ENCODE results near the gene EPYC. TPM values are rescaled to one million over a fixed set of nuclear protein-coding genes. Genes with fewer than 3 reads are reported as not detected.
"Not testable (repeated sequence)": the region's sequence is repeated elsewhere in the genome, so short reads cannot be mapped to it uniquely, and the experiment has no call there.

The EPYC gene
- total and polyA plus RNA-seq, 2 of the 4 experiments (the other 2 are of a cell fraction) = not detected

DNA sequence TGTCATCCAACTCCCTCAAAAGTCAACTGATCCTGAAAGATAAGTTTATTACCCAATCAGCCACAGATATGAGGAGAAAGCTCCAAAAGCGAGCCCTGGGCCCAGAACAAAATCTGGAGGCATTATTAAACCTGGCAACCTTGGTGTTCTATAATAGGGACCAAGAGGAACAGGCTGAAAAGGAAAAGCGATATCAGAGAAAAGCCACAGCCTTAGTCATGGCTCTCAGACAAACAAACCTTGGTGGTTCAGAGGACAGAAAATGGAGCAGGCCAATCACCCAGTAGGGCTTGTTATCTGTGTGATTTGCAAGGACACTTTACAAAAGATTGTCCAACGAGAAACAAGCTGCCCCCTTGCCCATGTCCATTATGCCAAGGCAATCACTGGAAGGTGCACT is 19.4 kb downstream of the EPYC start:
- H3K36me3 ChIP-seq (ENCODE audit: control insufficient read depth, insufficient read depth, low read length); H3K27ac ChIP-seq (ENCODE audit: insufficient read depth, low read length); DNase-seq; H3K79me1 ChIP-seq (ENCODE audit: low read depth in 1 of 2, low read length in 2 of 2); H3K9me1 ChIP-seq (ENCODE audit: insufficient read depth, low read length); BruUV-seq (replicated peaks); H2BK15ac ChIP-seq (ENCODE audit: low read depth, low read length); H2BK20ac ChIP-seq (ENCODE audit: low read depth, low read length); intact Hi-C loops (cut with micrococcal nuclease); H3K27me3 ChIP-seq (ENCODE audit: control insufficient read depth, insufficient read depth, low read length); H2AK5ac ChIP-seq (ENCODE audit: low read depth, low read length); POLR2A ChIA-PET (ENCODE audit: unreplicated experiment); H4K5ac ChIP-seq (ENCODE audit: low read depth, low read length); H2AFZ ChIP-seq (replicated peaks; ENCODE audit: low read length, poor library complexity); H3K4me1 ChIP-seq (ENCODE audit: control insufficient read depth, insufficient read depth, low read length); H3K56ac ChIP-seq (ENCODE audit: extremely low read depth, insufficient read depth, low read length); ATAC-seq (ENCODE audit: low read depth); H4K91ac ChIP-seq (ENCODE audit: insufficient read depth, low read depth, low read length); H3K18ac ChIP-seq (ENCODE audit: low read depth, low read length); H2BK120ac ChIP-seq (ENCODE audit: low read depth, low read length); H3K9me3 ChIP-seq (ENCODE audit: control insufficient read depth, insufficient read depth, low read length); H3K9ac ChIP-seq (ENCODE audit: low read depth, low read length); H3K4me3 ChIP-seq (ENCODE audit: insufficient read depth, low read depth, low read length); H3K14ac ChIP-seq (replicated peaks; ENCODE audit: low read depth, low read length); H4K20me1 ChIP-seq (ENCODE audit: insufficient read depth, low read length); H3K23ac ChIP-seq (ENCODE audit: low read depth, low read length); H2AK9ac ChIP-seq (replicated peaks; ENCODE audit: low read depth, low read length, poor library complexity); H4K8ac ChIP-seq (ENCODE audit: low read depth in 2 of 2, low read length in 2 of 2); H3K4ac ChIP-seq (ENCODE audit: low read depth, low read length); H3K4me2 ChIP-seq (ENCODE audit: low read depth, low read length); H2BK5ac ChIP-seq (ENCODE audit: low read depth, low read length, poor library complexity, severe bottlenecking): not testable (repeated sequence)
- in situ Hi-C loops (cut with MboI; ENCODE audit: low sequenced_read_pairs) = loop anchor here (10.0 kb wide), 1 partner anchor 159 kb away; no protein-coding TSS in a partner anchor
- dilution Hi-C loops (cut with HindIII; ENCODE audit: low sequenced_read_pairs, unreplicated experiment) = loop anchor here (25.0 kb wide), 1 partner anchor 352 kb away; no protein-coding TSS in a partner anchor
- WGBS, 2 experiments (ENCODE audit: extremely low coverage in 2 of 2, insufficient read length in 1 of 2) = no CpG with 5 or more reads among the region's 3 CpGs
- CTCF ChIA-PET = interaction anchor here (0.6 kb wide), 1 partner anchor 122 kb away, joined by 3 read pairs; no protein-coding TSS in a partner anchor

Measured in IMR-90 (cell line).